NCI-H524 treated with DMSO at 0.1 percent for 48 hours (cell line): Measurements from ENCODE around the gene PROM2.
A peak's percentile ranks its signal among the peaks of the same experiment; 100 is the strongest.
"Not testable (repeated sequence)": the region's sequence is repeated elsewhere in the genome, so short reads cannot be mapped to it uniquely, and the experiment has no call there.

Source experiments
- DNase-seq: peaks from one replicate; lab custom pipeline; 2025; lab: John Stamatoyannopoulos, UW

Gene PROM2, protein sequence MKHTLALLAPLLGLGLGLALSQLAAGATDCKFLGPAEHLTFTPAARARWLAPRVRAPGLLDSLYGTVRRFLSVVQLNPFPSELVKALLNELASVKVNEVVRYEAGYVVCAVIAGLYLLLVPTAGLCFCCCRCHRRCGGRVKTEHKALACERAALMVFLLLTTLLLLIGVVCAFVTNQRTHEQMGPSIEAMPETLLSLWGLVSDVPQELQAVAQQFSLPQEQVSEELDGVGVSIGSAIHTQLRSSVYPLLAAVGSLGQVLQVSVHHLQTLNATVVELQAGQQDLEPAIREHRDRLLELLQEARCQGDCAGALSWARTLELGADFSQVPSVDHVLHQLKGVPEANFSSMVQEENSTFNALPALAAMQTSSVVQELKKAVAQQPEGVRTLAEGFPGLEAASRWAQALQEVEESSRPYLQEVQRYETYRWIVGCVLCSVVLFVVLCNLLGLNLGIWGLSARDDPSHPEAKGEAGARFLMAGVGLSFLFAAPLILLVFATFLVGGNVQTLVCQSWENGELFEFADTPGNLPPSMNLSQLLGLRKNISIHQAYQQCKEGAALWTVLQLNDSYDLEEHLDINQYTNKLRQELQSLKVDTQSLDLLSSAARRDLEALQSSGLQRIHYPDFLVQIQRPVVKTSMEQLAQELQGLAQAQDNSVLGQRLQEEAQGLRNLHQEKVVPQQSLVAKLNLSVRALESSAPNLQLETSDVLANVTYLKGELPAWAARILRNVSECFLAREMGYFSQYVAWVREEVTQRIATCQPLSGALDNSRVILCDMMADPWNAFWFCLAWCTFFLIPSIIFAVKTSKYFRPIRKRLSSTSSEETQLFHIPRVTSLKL

GRCh38 chr2:95274291-95275150 is at the start of gene PROM2:
Gene PROM2 (plus strand): TSS chr2:95274449. CDS start chr2:95274586, 137 bp downstream.
- no peak for DNase-seq

- no peak for DNase-seq
Measured at GRCh38 chr2:95225658-95226057, 48.6 kb upstream of the PROM2 start.

GRCh38 chr2:95231723-95232122 is 42.5 kb upstream of the PROM2 start:
- peak; percentile 12 for DNase-seq

GRCh38 chr2:95232232-95232631 is 42.0 kb upstream of the PROM2 start:
- no peak for DNase-seq

DNA sequence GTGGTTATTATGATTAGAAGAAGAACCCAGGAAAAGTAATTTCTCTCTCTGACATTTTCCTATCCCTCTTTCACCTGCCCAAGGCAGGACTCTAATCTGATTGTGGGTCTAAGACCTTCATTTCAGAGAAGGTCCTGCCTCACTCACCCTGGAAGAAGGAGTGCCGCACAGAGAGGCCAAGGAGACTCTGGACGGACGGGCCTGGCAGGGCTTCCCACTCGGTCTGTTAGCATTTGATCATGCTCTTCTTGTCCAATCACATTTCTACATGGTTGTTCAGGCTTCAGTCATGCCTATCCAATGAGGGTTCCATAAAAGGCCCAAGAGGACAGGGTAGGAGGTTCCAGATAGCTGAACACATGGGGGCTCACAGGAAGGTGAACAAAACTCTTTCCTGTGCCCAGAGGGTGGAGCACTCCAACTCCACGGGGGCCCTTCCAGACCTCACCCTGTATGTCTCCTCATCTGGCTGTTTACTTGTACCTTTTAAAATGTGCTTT is 39.9 kb upstream of the PROM2 start:
- DNase-seq, result no peak

DNA sequence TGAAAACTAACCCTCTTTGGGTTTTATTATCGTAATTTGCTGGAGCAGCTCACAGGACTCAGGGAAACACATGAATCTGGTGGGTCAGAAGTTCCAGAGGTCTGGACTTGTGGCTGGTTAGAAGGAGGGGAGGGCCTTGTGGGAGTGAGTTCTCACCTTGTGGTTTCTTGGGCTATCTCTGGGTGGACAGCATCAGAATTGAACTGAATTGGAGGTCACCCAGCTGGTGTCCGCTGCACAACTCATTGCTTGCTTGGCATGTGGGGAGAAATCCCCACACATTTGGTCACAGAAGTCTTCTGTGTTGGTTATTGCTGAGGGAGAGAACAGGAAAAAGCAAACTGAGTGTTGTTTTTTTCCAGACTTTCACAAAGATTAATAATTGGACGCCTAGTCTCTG is 39.4 kb upstream of the PROM2 start:
- DNase-seq, result no peak

GRCh38 chr2:95238131-95238530 is 36.1 kb upstream of the PROM2 start:
- no peak for DNase-seq

- no peak for DNase-seq
Measured at GRCh38 chr2:95240091-95240490, 34.2 kb upstream of the PROM2 start.

DNA sequence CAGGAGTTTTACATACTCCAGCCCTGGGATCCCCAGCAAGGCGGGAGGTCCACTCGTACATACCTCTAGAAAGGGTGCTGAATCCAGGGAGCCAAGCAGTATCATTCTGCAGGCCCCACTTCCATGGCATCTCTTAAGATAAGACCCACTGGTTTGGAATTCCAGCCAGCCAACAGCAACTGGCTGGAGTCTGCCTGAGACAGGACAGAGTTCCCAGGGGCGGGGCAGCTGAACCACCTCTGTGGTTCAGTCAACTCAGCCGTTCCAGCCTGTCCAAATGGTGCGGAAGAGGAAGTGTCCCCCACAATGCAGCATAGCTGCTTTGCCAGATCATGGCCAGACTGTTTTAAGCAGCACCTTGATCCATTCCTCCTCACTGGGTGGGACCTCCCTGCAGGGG is 33.7 kb upstream of the PROM2 start:
- DNase-seq, result no peak

GRCh38 chr2:95242084-95242483 is 32.2 kb upstream of the PROM2 start:
- DNase-seq, result not testable (repeated sequence)

GRCh38 chr2:95258271-95258670 is 16.0 kb upstream of the PROM2 start:
- DNase-seq, result no peak

DNA sequence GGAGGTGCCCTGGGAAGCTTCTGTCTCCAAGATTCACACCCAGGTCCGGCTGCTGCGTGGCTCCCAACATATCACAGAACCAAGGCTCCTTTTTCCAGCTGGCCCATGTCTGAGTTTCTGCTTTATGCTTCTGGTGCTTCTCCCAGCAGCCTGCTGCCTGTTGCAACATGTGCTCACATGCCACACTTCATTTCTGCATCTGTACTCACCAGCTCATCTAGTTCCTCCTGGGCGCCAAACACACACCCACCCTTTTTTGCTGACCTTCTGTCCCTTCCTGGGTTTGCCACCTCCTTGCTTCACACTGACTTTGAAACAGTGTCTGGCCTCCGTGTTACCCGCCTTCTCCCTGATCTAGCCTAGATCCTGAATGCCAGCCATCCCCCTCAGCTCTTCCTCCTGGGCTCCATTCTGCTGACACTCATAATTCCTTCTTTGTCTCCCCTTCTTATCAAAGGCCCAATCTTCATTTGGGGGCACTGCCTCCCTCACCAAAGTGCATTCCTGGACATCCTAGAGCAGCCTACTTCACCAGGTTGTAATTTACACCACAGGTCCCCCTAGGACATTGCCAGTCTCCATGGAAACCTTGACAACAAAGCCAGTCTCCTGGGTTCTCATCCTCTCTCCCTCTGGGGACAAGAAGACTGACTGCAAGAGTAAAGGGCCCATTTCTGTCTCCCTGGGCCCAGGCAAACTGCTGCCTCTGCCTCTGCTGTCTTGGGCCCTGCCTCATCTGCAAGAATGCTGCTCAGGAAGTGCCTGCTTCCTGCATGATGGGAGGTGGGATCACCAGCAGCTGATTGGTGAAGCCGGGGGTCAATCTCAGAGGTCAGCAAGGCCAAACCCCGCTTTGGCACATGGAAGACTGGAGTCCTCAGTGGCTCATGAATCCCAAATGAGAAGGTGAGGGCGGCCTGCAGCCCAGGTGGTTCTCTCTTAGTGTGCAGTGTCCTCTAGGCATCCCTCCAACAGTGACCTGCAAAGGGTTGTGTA is 13.9 kb upstream of the PROM2 start:
- no peak for DNase-seq

DNA sequence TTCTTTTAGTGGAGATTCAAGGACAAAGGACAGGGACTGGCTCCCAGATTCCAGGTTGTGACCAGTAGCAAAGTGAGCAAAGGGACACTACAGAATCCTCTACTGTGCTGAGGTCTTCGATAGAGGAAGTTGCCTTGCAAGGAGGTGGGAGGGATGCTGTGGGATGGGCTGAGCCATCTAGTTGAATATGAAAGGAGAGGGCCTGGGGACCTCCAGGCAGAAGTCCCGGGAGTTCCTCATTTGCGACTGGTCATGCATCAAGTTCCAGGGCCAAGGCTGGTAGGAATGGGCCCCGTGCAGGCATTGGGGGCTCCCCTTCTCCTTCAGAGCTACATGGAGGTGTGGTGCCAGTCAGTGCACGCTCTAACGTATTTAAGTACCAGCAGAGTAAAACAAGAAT is 12.6 kb upstream of the PROM2 start:
- DNase-seq, result no peak

GRCh38 chr2:95262896-95263542 is 11.2 kb upstream of the PROM2 start:
- DNase-seq, result no peak

GRCh38 chr2:95264624-95265023 is 9.6 kb upstream of the PROM2 start:
- no peak for DNase-seq

DNA sequence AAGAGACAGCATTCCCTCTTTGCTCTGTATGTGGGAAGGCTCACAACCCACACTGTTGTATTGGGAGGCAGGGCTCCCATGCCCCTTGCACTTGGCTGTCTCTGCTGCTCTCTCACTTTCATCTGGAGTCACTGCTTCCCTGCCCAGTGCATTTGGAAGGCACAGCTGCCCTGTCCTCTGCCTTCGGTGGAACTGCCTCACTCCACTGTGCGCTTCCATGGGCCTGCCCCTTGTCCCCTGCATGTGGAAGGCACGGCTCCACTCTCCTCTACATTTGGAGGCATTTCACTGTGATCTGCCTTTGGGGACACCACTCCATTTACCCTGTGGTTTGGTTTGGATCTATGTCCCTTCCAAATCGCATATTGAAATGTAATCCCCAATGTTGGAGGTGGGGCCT is 9.1 kb upstream of the PROM2 start:
- no peak for DNase-seq

- no peak for DNase-seq
Measured at GRCh38 chr2:95266781-95267430, 7.3 kb upstream of the PROM2 start.

DNA sequence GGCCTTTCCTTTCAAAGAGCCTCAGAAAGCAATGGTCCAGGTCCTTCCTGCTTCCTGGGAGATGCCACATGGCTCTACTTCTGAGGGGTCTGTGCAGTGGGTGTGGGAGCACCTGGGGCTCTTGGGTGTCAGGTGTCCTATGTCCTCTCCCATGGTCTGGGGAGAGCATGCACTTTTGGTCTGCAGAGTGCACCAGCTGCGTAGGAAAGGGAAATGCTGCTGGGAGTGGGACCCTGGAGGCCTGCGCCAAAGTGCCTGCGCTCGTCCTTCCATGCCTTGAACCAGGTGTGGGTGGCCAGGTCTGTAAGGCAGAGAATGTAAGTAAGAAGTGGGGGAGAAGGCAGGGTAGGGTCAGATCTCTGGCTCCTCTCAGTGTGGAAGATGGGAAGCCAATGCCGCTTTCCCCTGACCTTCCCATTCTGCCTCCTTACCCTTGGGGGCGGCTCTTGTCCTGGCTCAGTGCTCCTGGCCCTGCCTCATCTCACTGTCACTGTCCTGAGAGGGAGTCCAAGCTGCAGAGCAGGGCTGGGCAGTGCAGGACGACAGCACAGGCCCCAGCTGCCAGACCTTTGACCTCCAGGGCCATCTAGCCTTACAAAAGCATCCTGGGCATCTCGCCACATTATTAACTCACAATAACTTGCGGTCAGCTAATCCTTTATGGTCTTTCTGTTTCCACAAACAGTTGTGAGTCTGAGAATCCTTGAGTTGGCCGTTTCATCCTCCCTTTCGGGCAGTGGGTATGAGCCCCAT is 6.6 kb upstream of the PROM2 start:
- DNase-seq, result no peak
